Mucosa of descending colon (tissue), 3 donors: ENCODE results near the gene OR4F6. TPM values are rescaled to one million over a fixed set of nuclear protein-coding genes. Genes with fewer than 3 reads are reported as not detected.
"Not testable (repeated sequence)": the region's sequence is repeated elsewhere in the genome, so short reads cannot be mapped to it uniquely, and the experiment has no call there.

Experiments
- ATAC-seq: fragments of 200-7000 bp; cut with Tn5 transposase; one replicate; pipeline ENCODE4 v1.9.1; 2020; ENCODE audit warnings: mild to moderate bottlenecking, moderate library complexity
- DNase-seq, 3 donors: peaks; one replicate each; pipeline ENCODE4 v3.0.0-alpha.2; 2020
- H3K36me3 ChIP-seq: fragments of 200-600 bp; one replicate; pipeline ENCODE4 v1.8.0; 2021; ENCODE audit warnings: low read depth, mild to moderate bottlenecking
- H3K4me1 ChIP-seq: fragments of 200-600 bp; one replicate; pipeline ENCODE4 v1.8.0; 2021; ENCODE audit warnings: low read depth, mild to moderate bottlenecking
- H3K4me3 ChIP-seq: fragments of 200-600 bp; one replicate; pipeline ENCODE4 v1.8.0; 2021; ENCODE audit warnings: mild to moderate bottlenecking
- H3K9me3 ChIP-seq: fragments of 200-600 bp; one replicate; pipeline ENCODE4 v1.8.0; 2021; ENCODE audit warnings: mild to moderate bottlenecking
- intact Hi-C, 2 donors: fragments of 100-400 bp; cut with DNase I in 1 of 2; cut with micrococcal nuclease in 1 of 2; formaldehyde crosslinking; loops; one replicate each; pipeline versions ENCODE4 v1.11.0 to v1.11.1; 2022; cut with DNase I, micrococcal nuclease
- total RNA-seq, 3 donors: library from RNA; stranded (reverse); fragmentation: NEBNext Ultra II Directional in 2 of 3; extraction: Animal tissue kit (Norgen Biotek cat#: 25700) in 2 of 3; gene quantifications; one replicate each; pipeline versions ENCODE4 v1.2.1 to v1.2.4, GENCODE V29; 2021 to 2023
- TF ChIP-seq, protein P1 (sequence below): fragments of 200-600 bp; IDR thresholded peaks from one replicate; pipeline ENCODE4 v1.8.0; 2022; ENCODE audit warnings: antibody characterized with exemption, mild to moderate bottlenecking
- donor health status: DM: no; HTN: no; CAD: no; lungs with moderate emphysema.
- donor health status: DM: no; HTN: no; CAD: no.
- donor health status: DM: no; HTN: yes; CAD: no.

The OR4F6 gene
- total RNA-seq, 3 donors from 2014 or later: not detected

DNA sequence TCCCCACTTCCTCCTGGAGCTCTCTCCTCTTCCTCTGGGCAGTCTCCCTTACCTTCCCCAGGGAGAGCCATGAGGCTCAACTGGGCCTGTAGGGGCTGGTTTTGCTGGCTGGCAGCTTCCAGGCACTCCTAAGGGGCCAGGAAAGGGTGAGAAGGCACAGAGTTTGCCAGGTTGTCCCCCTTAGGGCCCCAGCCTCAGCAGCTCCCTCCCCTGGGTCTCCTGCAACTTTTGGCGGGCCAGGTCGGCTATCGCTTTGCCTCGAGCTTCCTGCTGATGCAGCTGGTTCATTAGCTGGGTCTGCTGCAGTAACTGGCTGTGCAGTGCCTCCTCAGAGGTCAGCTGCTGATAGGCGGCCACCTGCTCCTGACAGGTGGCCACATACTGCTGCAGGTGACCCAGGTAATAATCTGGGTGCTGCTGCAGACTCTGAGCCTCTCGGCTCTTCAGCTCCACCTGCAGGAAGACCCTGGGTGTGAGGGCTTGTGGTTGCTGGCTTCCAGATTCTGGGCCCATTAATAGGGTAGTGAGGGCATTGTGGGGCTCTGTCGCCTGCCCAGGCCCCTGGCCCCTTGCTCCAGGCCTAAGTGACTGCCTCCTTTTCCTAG, 29.7 kb upstream of the OR4F6 start:
- intact Hi-C loops: no loop called here
- Histone ChIP-seq H3K4me1 (no peaks in the 10 kb centered on the region), H3K4me3 (no peak overlapping the region), H3K9me3 (no peaks in the 10 kb centered on the region), H3K36me3 (no peaks in the 10 kb centered on the region)
- DNase-seq: peak in 2 of 3 donors; percentile 36 to 56
- TF ChIP-seq, protein P1, sequence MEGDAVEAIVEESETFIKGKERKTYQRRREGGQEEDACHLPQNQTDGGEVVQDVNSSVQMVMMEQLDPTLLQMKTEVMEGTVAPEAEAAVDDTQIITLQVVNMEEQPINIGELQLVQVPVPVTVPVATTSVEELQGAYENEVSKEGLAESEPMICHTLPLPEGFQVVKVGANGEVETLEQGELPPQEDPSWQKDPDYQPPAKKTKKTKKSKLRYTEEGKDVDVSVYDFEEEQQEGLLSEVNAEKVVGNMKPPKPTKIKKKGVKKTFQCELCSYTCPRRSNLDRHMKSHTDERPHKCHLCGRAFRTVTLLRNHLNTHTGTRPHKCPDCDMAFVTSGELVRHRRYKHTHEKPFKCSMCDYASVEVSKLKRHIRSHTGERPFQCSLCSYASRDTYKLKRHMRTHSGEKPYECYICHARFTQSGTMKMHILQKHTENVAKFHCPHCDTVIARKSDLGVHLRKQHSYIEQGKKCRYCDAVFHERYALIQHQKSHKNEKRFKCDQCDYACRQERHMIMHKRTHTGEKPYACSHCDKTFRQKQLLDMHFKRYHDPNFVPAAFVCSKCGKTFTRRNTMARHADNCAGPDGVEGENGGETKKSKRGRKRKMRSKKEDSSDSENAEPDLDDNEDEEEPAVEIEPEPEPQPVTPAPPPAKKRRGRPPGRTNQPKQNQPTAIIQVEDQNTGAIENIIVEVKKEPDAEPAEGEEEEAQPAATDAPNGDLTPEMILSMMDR: no peak
- ATAC-seq: no peak

DNA sequence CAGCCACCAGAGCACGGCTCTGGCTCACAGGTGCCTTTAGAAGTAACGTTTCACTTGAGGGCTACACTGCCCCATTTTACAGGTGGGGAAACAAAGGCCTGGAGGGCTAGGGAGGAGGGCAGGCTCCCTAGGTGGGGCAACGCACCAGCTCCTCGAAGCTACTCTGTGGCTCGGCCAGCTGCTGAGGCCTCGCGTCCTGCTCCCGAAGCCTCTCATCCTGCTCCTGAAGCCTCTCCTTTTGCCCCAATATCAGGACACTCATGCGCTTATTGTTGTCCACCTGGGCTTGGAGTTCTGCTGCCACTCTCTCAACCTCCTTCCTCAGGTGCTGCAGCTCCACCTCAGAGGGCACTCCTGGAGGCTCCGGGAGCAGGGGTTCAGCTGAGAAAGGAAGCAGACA, 28.2 kb upstream of the OR4F6 start:
- intact Hi-C loops: no loop called here
- Histone ChIP-seq H3K36me3 (no peaks in the 10 kb centered on the region), H3K9me3 (no peaks in the 10 kb centered on the region), H3K4me1 (no peaks in the 10 kb centered on the region), H3K4me3 (no peak overlapping the region)
- TF ChIP-seq, protein P1: no peak
- ATAC-seq: no peak
- DNase-seq: no peak

DNA sequence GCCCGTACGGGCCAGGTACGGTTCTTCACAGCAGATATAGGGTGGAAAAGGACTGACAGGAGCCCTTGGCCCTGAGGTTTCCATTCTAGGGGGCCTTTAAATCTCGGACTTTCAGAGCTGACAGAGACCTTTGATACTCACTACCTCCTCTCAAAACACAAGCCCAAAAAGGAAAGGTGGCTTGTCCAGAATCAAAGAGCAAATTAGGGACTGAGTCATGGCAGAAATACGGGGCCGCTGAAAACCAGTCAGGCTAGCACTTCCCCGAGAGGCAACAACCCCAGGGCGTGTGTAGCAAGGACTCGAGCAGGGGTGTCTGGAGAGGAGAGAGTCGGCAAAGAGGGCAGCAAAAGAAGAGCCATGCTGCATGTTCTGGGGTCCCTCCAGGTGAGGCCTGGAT, 24.7 kb upstream of the OR4F6 start:
- H3K4me3 ChIP-seq, H3K4me1 ChIP-seq, H3K36me3 ChIP-seq, intact Hi-C loops, DNase-seq, ATAC-seq, H3K9me3 ChIP-seq: not testable (repeated sequence)

DNA sequence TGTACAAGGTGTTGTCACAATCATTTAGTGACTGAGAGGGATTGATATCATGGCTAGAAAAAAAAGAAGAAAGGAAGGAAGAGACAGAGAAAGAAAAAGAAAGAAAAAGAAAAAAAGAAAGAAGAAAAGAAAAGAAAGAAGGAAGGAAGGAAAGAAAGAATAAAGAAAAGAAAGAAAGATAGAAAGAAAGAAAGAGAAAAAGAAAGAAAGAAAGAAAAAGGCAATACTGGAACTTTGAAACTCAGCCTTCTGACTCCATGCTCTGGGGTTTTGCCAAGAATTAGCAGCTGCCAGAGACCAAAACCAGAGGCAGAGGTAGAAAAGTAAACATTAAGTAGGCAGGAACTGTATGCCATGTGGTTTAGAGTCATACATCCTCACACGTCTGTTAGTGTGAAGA, 23.1 kb upstream of the OR4F6 start:
- H3K9me3 ChIP-seq, H3K4me3 ChIP-seq, intact Hi-C loops, H3K36me3 ChIP-seq, H3K4me1 ChIP-seq, ATAC-seq: not testable (repeated sequence)
- peak in 1 of 3 donors; percentile 18 for DNase-seq

DNA sequence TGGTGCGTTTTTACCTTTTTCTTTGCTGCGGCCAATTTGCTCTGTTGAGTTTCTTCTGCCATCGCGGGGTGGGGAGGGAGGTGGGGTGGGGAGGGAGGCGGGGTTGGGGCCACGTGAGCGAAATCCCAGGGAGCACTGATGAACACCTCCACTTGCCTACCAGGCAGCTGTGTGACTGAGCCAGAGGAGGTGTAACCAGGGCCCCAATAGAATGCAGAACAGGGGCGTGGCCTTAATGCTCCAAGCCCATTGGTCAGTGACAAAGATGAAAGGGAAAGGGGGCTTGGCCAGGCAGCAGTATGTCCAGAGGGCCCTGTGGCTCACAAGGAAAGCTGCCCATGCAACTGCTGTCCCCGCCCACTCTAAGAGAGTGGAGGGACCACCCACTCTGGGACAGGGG, 21.4 kb upstream of the OR4F6 start:
- Histone ChIP-seq H3K4me3 (no peak overlapping the region), H3K36me3 (no peaks in the 10 kb centered on the region), H3K9me3 (no peaks in the 10 kb centered on the region), H3K4me1 (no peaks in the 10 kb centered on the region)
- TF ChIP-seq, protein P1: no peak
- ATAC-seq (no peak), DNase-seq (no peak)
- intact Hi-C loops: no loop called here

DNA sequence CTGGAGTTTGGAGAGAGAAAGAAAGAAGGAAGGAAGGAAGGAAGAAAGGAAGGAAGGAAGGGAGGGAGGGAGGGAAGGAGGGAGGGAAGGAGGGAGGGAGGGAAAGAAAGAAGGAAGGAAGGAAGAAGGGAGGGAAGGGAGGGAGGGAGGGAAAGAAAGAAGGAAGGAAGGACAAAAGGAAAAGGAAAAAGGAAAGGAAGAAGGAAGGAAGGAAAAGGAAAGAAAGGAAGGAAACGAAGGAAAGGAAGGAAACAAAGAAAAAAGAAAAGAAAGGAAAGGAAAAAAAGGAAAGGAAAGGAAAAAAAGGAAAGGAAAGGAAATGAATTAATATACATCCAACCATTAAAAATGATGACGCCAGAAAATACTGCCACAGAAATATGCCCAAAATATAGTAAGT, 18.7 kb upstream of the OR4F6 start:
- Histone ChIP-seq H3K36me3 (no peaks in the 10 kb centered on the region), H3K4me1 (no peaks in the 10 kb centered on the region), H3K4me3 (no peak overlapping the region), H3K9me3 (no peaks in the 10 kb centered on the region)
- ATAC-seq (no peak), DNase-seq (no peak)
- intact Hi-C loops: no loop called here
- TF ChIP-seq, protein P1: no peak

DNA sequence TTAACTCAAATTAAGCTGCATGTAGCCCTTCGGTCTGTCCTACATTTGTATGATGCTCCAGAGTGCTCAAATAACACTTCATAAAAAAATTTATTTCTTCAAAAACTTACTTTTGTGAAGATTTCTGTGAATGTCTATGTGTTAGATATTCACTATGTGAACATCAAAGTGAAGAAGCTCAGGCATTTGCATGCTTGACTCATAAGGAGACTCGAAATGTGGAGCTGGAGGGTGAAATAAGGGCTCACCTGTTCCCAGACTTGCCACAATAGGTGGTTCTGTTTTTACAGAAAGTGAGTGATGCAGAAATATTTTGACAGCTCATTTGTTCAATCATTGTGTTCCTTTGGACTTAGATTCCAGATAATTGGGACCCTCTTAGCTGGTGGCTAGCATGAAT, 16.9 kb upstream of the OR4F6 start:
- H3K36me3 ChIP-seq, H3K4me3 ChIP-seq, DNase-seq, intact Hi-C loops, ATAC-seq, H3K4me1 ChIP-seq, H3K9me3 ChIP-seq: not testable (repeated sequence)

DNA sequence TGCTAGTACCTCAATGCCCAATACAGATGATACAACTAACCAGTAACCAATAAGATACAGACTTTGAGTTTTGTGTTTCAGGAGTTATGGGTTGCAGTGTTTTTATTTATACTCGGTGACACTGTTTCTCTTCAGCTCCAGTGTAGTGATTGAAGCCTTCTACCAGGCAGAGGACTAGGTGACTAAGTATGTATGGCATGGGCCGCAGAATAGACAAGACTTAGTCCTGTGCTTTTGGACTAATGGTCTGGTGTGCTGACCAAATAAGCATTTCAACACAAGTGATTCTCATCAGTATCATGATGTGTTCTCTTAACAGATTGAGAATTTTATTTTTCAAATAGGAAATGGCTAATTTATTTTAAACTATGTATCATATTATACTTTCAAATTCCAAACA, 15.3 kb upstream of the OR4F6 start:
- H3K4me1 ChIP-seq, intact Hi-C loops, H3K9me3 ChIP-seq, H3K4me3 ChIP-seq, ATAC-seq, H3K36me3 ChIP-seq, DNase-seq: not testable (repeated sequence)

DNA sequence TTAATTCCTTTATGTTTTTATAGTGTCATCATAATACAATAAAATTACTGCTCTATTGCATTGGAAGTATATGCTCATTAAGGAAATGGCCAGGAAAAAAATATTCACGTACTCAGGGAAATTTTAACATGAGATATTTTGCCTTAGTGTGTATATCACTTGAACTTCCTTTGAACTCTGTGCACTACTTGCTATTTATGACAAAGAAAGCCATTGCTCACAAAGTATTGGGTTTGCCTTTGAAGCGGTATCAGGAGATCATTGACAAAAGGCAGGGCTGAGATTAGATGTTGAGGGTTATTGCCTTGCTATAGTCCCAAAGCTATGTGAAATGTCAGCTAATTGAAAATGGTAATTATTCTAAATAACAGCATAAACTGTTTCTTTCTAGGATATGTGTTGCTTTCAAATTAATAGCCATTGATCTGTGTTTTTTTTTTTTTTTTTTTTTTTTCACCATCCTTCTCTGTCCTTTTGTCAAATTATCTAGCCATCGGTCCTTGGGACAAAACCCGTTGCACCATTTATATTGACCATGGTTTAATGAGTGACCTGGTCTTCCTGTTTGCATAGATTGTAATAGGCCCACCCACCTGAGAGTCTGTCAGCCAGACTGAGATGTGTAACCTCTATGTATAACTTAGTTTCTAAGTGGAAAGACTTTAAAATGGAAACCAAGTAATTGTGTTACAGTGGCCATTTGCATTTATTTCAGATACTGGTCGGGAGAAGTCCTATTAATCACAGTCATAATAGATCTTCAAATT, 14.6 kb upstream of the OR4F6 start:
- H3K36me3 ChIP-seq, H3K9me3 ChIP-seq, DNase-seq, intact Hi-C loops, H3K4me3 ChIP-seq, H3K4me1 ChIP-seq: not testable (repeated sequence)
- ATAC-seq: peak; percentile 66

DNA sequence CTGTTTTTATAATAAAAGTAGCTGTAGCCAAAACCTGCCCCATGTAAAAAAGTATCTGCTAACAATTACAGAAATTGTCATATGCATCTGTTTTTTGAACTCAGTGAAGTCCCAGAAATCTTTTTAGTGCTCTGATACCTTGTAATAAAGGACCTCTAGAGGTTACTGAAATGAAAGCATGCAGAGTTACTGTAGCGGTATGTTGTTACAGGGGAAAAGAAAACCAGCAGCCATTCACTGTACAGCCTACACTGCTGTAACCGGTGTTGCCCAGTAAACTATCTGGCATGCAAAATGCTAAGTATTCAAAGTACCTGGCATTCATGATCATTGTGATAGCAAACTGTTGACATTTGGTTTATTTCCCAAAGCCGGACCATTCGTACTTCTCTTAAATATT, 12.6 kb upstream of the OR4F6 start:
- H3K9me3 ChIP-seq, H3K4me3 ChIP-seq, DNase-seq, H3K4me1 ChIP-seq, H3K36me3 ChIP-seq, ATAC-seq, intact Hi-C loops: not testable (repeated sequence)
